OCI-LY3 (cell line): ENCODE data around the gene DIPK1B.

Experiments used
- CTCF ChIP-seq: fragments of 200-600, 300-600 bp; sonication (generic); IDR thresholded peaks from 2 replicates; pipeline ENCODE4 v1.5.1; 2014; ENCODE audit warnings: antibody characterized with exemption, low read length, low read depth
- EZH2phosphoT487 ChIP-seq: fragments of 200-600 bp; shearing (Covaris generic); IDR thresholded peaks from 2 replicates; pipeline ENCODE4 v1.6.1; 2018; ENCODE audit warnings: antibody characterized with exemption, mixed run types, low read depth

GRCh38 chr9:136721339-136722092 lies 9.1 kb downstream of the DIPK1B start:
- TF ChIP-seq CTCF, result no peak
- TF ChIP-seq EZH2phosphoT487, result no peak
